HepG2 (cell line): ENCODE data around the gene IGIP. TPM values are rescaled to one million over a fixed set of nuclear protein-coding genes. Genes with fewer than 3 reads are reported as not detected.

Experiments used
- DNMT1 ChIP-seq: sonication (generic); formaldehyde crosslinking; IDR thresholded peaks from 2 replicates; pipeline ENCODE4 v1.5.1; 2020; ENCODE audit warnings: mild to moderate bottlenecking, missing genetic modification reagents
- MIER3 ChIP-seq: IDR thresholded peaks from 2 replicates; pipeline ENCODE4 v1.6.1; 2016; ENCODE audit warnings: missing compliant biosample characterization, borderline replicate concordance
- POGZ ChIP-seq: sonication (generic); formaldehyde crosslinking; IDR thresholded peaks from 2 replicates; pipeline ENCODE4 v1.4.0; 2020; ENCODE audit warnings: mild to moderate bottlenecking, missing genetic modification reagents
- PRDM10 ChIP-seq: sonication (generic); formaldehyde crosslinking; IDR thresholded peaks from 2 replicates; pipeline ENCODE4 v1.4.0; 2020; ENCODE audit warnings: low read depth, missing genetic modification reagents
- RARA ChIP-seq: IDR thresholded peaks from 2 replicates; pipeline ENCODE4 v1.6.1; 2016; ENCODE audit warnings: missing genetic modification reagents, missing compliant biosample characterization
- RXRA ChIP-seq: sonication (generic); formaldehyde crosslinking; IDR thresholded peaks from 2 replicates; pipeline ENCODE4 v1.5.1; 2020; ENCODE audit warnings: missing genetic modification reagents
- SP5 ChIP-seq: IDR thresholded peaks from 2 replicates; pipeline ENCODE4 v1.6.1; 2016; ENCODE audit warnings: low read depth, borderline replicate concordance
- TP53 ChIP-seq: sonication (generic); formaldehyde crosslinking; conservative IDR thresholded peaks from 2 replicates; pipeline ENCODE4 v1.4.0; 2020; ENCODE audit warnings: missing genetic modification reagents
- ZBTB37 ChIP-seq: sonication (generic); formaldehyde crosslinking; IDR thresholded peaks from 2 replicates; pipeline ENCODE4 v1.4.0; 2020; ENCODE audit warnings: mild to moderate bottlenecking, missing genetic modification reagents
- ZNF276 ChIP-seq: sonication (generic); formaldehyde crosslinking; IDR thresholded peaks from 2 replicates; pipeline ENCODE4 v1.4.0; 2020; ENCODE audit warnings: mild to moderate bottlenecking, low read depth, missing genetic modification reagents
- ZNF614 ChIP-seq: IDR thresholded peaks from 2 replicates; pipeline ENCODE4 v1.6.1; 2018; ENCODE audit warnings: missing biosample characterization, missing genetic modification reagents, inconsistent platforms, borderline replicate concordance
- ZNF75D ChIP-seq: sonication (generic); formaldehyde crosslinking; IDR thresholded peaks from 2 replicates; pipeline ENCODE4 v1.8.1; 2023; ENCODE audit warnings: missing genetic modification reagents, mild to moderate bottlenecking, borderline replicate concordance
- polyA plus RNA-seq, 8 experiments: library from polyadenylated mRNA; depleted of rRNA in 3 of 8; stranded (reverse) in 7 of 8; unstranded in 1 of 8; fragments of >200 nt; fragmentation: Illumina TruSeq in 4 of 8; extraction: Trizol in 4 of 8; gene quantifications; 2 replicates each; pipeline versions ENCODE4 v1.2.1 to v1.2.3, GENCODE V29; 2011 to 2016; ENCODE audit warnings: low read depth in 4 of 8, missing spikeins in 1 of 8, mixed read lengths in 1 of 8; ENCODE audit not compliant: insufficient read depth in 1 of 8
- total RNA-seq, 5 experiments: library from RNA; depleted of rRNA; stranded (reverse); fragments of >200 nt; fragmentation: Illumina TruSeq; extraction: Trizol; gene quantifications; 2 replicates each; pipeline ENCODE4 v1.2.3, GENCODE V29; 2016; ENCODE audit warnings: low read depth in 1 of 5
- TF ChIP-seq, protein P1 (sequence below): sonication (generic); formaldehyde crosslinking; IDR thresholded peaks from 2 replicates; pipeline ENCODE4 v1.5.0; 2020; ENCODE audit warnings: mild to moderate bottlenecking, missing genetic modification reagents, borderline replicate concordance
- TF ChIP-seq, protein P2 (sequence below): IDR thresholded peaks from 2 replicates; pipeline ENCODE4 v1.6.1; 2016; ENCODE audit warnings: low read depth
- TF ChIP-seq, protein P3 (sequence below): sonication (generic); formaldehyde crosslinking; IDR thresholded peaks from 2 replicates; pipeline ENCODE4 v1.4.0; 2020; ENCODE audit warnings: missing genetic modification reagents

Gene IGIP
- total and polyA plus RNA-seq, 2 of the 13 experiments (the other 11 are each of a cell fraction or from before 2014, with no cell fraction given): 1.7 to 2.1 TPM

DNA sequence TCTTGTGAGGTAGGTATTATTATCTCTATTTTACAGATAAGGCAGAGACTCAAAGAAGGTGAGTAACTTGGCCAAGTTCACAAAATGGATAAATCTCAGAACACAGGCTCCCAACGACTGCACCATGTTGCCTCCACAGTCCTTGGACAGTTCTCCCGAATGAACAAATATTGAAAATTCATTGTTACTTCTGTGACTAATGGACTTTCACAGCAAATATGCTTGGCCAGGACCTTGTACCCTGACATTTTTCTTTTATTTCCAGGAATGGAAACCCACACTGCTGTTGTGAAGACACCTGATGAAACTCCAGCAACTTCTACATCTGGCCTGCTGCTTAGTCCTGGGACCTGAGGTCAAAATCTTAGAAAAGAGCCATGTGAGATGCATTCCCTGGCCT is 46.7 kb downstream of the IGIP start (continued):
- TF ChIP-seq, protein P1, sequence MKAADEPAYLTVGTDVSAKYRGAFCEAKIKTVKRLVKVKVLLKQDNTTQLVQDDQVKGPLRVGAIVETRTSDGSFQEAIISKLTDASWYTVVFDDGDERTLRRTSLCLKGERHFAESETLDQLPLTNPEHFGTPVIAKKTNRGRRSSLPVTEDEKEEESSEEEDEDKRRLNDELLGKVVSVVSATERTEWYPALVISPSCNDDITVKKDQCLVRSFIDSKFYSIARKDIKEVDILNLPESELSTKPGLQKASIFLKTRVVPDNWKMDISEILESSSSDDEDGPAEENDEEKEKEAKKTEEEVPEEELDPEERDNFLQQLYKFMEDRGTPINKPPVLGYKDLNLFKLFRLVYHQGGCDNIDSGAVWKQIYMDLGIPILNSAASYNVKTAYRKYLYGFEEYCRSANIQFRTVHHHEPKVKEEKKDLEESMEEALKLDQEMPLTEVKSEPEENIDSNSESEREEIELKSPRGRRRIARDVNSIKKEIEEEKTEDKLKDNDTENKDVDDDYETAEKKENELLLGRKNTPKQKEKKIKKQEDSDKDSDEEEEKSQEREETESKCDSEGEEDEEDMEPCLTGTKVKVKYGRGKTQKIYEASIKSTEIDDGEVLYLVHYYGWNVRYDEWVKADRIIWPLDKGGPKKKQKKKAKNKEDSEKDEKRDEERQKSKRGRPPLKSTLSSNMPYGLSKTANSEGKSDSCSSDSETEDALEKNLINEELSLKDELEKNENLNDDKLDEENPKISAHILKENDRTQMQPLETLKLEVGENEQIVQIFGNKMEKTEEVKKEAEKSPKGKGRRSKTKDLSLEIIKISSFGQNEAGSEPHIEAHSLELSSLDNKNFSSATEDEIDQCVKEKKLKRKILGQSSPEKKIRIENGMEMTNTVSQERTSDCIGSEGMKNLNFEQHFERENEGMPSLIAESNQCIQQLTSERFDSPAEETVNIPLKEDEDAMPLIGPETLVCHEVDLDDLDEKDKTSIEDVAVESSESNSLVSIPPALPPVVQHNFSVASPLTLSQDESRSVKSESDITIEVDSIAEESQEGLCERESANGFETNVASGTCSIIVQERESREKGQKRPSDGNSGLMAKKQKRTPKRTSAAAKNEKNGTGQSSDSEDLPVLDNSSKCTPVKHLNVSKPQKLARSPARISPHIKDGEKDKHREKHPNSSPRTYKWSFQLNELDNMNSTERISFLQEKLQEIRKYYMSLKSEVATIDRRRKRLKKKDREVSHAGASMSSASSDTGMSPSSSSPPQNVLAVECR (CRISPR knock-in tag): no peak
- no peak for TF ChIP-seq DNMT1 (CRISPR knock-in tag)
- no peak for TF ChIP-seq RXRA (CRISPR knock-in tag)
- TF ChIP-seq, protein P2, sequence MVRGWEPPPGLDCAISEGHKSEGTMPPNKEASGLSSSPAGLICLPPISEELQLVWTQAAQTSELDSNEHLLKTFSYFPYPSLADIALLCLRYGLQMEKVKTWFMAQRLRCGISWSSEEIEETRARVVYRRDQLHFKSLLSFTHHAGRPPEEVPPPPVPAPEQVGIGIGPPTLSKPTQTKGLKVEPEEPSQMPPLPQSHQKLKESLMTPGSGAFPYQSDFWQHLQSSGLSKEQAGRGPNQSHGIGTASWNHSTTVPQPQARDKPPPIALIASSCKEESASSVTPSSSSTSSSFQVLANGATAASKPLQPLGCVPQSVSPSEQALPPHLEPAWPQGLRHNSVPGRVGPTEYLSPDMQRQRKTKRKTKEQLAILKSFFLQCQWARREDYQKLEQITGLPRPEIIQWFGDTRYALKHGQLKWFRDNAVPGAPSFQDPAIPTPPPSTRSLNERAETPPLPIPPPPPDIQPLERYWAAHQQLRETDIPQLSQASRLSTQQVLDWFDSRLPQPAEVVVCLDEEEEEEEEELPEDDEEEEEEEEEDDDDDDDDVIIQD: peak; percentile 70
- no peak for TF ChIP-seq ZBTB37
- TF ChIP-seq PRDM10 (CRISPR knock-in tag): peak; percentile 24; the same call in 1 of the 2 replicates
- no peak for TF ChIP-seq MIER3
- TF ChIP-seq, protein P3, sequence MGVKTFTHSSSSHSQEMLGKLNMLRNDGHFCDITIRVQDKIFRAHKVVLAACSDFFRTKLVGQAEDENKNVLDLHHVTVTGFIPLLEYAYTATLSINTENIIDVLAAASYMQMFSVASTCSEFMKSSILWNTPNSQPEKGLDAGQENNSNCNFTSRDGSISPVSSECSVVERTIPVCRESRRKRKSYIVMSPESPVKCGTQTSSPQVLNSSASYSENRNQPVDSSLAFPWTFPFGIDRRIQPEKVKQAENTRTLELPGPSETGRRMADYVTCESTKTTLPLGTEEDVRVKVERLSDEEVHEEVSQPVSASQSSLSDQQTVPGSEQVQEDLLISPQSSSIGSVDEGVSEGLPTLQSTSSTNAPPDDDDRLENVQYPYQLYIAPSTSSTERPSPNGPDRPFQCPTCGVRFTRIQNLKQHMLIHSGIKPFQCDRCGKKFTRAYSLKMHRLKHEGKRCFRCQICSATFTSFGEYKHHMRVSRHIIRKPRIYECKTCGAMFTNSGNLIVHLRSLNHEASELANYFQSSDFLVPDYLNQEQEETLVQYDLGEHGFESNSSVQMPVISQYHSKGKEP (CRISPR knock-in tag): no peak
- TF ChIP-seq SP5 (CRISPR knock-in tag): no peak
- TF ChIP-seq RARA (CRISPR knock-in tag): 0 out of 2 replicates have a peak, but pooled peaks have one; percentile 21
- TF ChIP-seq ZNF75D (CRISPR knock-in tag): no peak
- TF ChIP-seq TP53 (CRISPR knock-in tag): no peak
- TF ChIP-seq ZNF614 (CRISPR knock-in tag): no peak
- TF ChIP-seq ZNF276 (CRISPR knock-in tag): no peak
- TF ChIP-seq POGZ (CRISPR knock-in tag): peak; percentile 43; the same call in 1 of the 2 replicates
